ENCODE data around the gene TPM1. TPM values are rescaled to one million over a fixed set of nuclear protein-coding genes. Genes with fewer than 3 reads are reported as not detected.
A peak's percentile ranks its signal among the peaks of the same experiment; 100 is the strongest.

The TPM1 gene
- total and polyA plus RNA-seq, 4 donors, result 64.7 to 101 (median 71.5) TPM

- no peak overlapping the region for H3K4me3 ChIP-seq (ENCODE audit: low read depth in 1 of 3, low read length in 3 of 3)
- H3K27me3 ChIP-seq (ENCODE audit: control insufficient read depth in 4 of 4, insufficient read depth in 4 of 4, low read length in 3 of 4), result no peaks in the 10 kb centered on the region
- DNase-seq (ENCODE audit: low spot score), result no peak
- H3K36me3 ChIP-seq (ENCODE audit: control insufficient read depth in 4 of 4, insufficient read depth in 3 of 4, low read depth in 1 of 4, low read length in 3 of 4), result peaks cover 1 to 26% (median 19%) of the 10 kb centered on the region in 4 donors
- H3K27ac ChIP-seq (ENCODE audit: low read depth in 1 of 2, low read length in 2 of 2), result peak overlapping the region; percentile 69 to 83
- peak in 1 of 2 donors; percentile 32 for TF ChIP-seq HNF4A (conservative IDR thresholded peaks at IDR 0.05)
- TF ChIP-seq RXRA (IDR thresholded peaks at IDR 0.05), result peak in 1 of 2 donors; percentile 18
- peak; percentile 6 for TF ChIP-seq HNF4G (IDR thresholded peaks at IDR 0.05)
- TF ChIP-seq EGR1 (IDR thresholded peaks at IDR 0.05; ENCODE audit: low read depth in 2 of 2), result no peak
- TF ChIP-seq, protein P1, sequence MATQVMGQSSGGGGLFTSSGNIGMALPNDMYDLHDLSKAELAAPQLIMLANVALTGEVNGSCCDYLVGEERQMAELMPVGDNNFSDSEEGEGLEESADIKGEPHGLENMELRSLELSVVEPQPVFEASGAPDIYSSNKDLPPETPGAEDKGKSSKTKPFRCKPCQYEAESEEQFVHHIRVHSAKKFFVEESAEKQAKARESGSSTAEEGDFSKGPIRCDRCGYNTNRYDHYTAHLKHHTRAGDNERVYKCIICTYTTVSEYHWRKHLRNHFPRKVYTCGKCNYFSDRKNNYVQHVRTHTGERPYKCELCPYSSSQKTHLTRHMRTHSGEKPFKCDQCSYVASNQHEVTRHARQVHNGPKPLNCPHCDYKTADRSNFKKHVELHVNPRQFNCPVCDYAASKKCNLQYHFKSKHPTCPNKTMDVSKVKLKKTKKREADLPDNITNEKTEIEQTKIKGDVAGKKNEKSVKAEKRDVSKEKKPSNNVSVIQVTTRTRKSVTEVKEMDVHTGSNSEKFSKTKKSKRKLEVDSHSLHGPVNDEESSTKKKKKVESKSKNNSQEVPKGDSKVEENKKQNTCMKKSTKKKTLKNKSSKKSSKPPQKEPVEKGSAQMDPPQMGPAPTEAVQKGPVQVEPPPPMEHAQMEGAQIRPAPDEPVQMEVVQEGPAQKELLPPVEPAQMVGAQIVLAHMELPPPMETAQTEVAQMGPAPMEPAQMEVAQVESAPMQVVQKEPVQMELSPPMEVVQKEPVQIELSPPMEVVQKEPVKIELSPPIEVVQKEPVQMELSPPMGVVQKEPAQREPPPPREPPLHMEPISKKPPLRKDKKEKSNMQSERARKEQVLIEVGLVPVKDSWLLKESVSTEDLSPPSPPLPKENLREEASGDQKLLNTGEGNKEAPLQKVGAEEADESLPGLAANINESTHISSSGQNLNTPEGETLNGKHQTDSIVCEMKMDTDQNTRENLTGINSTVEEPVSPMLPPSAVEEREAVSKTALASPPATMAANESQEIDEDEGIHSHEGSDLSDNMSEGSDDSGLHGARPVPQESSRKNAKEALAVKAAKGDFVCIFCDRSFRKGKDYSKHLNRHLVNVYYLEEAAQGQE (IDR thresholded peaks at IDR 0.05), result no peak
- TF ChIP-seq FOXA2 (IDR thresholded peaks at IDR 0.05), result peak; percentile 40
- peak; percentile 43 for TF ChIP-seq SP1 (IDR thresholded peaks at IDR 0.05)
- no peak for TF ChIP-seq NR2F2 (IDR thresholded peaks at IDR 0.05)
- peak; percentile 8 for TF ChIP-seq YY1 (IDR thresholded peaks at IDR 0.05)
- TF ChIP-seq FOXA1 (IDR thresholded peaks at IDR 0.05), result no peak
- peaks cover 21 to 55% (median 40%) of the 10 kb centered on the region in 4 donors for H3K4me1 ChIP-seq (ENCODE audit: control insufficient read depth in 4 of 4, insufficient read depth in 4 of 4, low read length in 3 of 4)
- no peaks in the 10 kb centered on the region for H3K9me3 ChIP-seq (ENCODE audit: control insufficient read depth in 4 of 4, low read length in 3 of 4)
- WGBS, result 18% methylated on average over 1 of the region's 1 CpG
- no peak overlapping the region for H3K9ac ChIP-seq (ENCODE audit: low read depth in 1 of 2, low read length in 2 of 2)
Measured at GRCh38 chr15:63054985-63055384, 12.4 kb downstream of the TPM1 start.

DNA sequence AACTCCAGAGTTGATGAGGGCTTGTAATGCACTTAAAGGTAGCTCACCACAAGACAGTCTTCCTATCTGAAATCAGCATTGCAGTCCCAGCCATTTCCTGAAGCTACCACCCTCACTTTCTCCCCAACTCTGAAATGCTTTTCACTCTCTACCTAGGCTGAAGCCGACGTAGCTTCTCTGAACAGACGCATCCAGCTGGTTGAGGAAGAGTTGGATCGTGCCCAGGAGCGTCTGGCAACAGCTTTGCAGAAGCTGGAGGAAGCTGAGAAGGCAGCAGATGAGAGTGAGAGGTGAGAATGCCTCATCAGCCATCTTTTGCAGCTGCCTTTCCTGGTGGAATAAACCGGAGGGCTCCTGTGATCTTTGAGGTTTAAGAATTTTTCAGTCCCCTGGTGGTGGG, 14.3 kb downstream of the TPM1 start:
- H3K9ac ChIP-seq (ENCODE audit: low read depth in 1 of 2, low read length in 2 of 2), result no peak overlapping the region
- H3K27ac ChIP-seq (ENCODE audit: low read depth in 1 of 2, low read length in 2 of 2), result no peak overlapping the region
- no peak for DNase-seq (ENCODE audit: low spot score)
- peaks cover 10 to 43% (median 37%) of the 10 kb centered on the region in 4 donors for H3K36me3 ChIP-seq (ENCODE audit: control insufficient read depth in 4 of 4, insufficient read depth in 3 of 4, low read depth in 1 of 4, low read length in 3 of 4)
- WGBS, result 75% methylated on average over 6 of the region's 6 CpGs
- no peaks in the 10 kb centered on the region for H3K27me3 ChIP-seq (ENCODE audit: control insufficient read depth in 4 of 4, insufficient read depth in 4 of 4, low read length in 3 of 4)
- H3K9me3 ChIP-seq (ENCODE audit: control insufficient read depth in 4 of 4, low read length in 3 of 4), result no peaks in the 10 kb centered on the region
- H3K4me1 ChIP-seq (ENCODE audit: control insufficient read depth in 4 of 4, insufficient read depth in 4 of 4, low read length in 3 of 4), result peaks cover 13 to 39% (median 25%) of the 10 kb centered on the region in 4 donors
- no peak overlapping the region for H3K4me3 ChIP-seq (ENCODE audit: low read depth in 1 of 3, low read length in 3 of 3)
- TF ChIP-seq, protein P2, sequence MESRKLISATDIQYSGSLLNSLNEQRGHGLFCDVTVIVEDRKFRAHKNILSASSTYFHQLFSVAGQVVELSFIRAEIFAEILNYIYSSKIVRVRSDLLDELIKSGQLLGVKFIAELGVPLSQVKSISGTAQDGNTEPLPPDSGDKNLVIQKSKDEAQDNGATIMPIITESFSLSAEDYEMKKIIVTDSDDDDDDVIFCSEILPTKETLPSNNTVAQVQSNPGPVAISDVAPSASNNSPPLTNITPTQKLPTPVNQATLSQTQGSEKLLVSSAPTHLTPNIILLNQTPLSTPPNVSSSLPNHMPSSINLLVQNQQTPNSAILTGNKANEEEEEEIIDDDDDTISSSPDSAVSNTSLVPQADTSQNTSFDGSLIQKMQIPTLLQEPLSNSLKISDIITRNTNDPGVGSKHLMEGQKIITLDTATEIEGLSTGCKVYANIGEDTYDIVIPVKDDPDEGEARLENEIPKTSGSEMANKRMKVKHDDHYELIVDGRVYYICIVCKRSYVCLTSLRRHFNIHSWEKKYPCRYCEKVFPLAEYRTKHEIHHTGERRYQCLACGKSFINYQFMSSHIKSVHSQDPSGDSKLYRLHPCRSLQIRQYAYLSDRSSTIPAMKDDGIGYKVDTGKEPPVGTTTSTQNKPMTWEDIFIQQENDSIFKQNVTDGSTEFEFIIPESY (IDR thresholded peaks at IDR 0.05), result no peak
- TF ChIP-seq ATF3 (IDR thresholded peaks at IDR 0.05), result no peak
- TF ChIP-seq RXRA (IDR thresholded peaks at IDR 0.05), result no peak
- TF ChIP-seq HNF4G (IDR thresholded peaks at IDR 0.05), result no peak
- TF ChIP-seq, protein P1 (IDR thresholded peaks at IDR 0.05), result no peak
- TF ChIP-seq, protein P3, sequence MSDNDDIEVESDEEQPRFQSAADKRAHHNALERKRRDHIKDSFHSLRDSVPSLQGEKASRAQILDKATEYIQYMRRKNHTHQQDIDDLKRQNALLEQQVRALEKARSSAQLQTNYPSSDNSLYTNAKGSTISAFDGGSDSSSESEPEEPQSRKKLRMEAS (IDR thresholded peaks at IDR 0.05), result no peak
- TF ChIP-seq EGR1 (IDR thresholded peaks at IDR 0.05; ENCODE audit: low read depth in 2 of 2), result no peak
- no peak for TF ChIP-seq RAD21 (IDR thresholded peaks at IDR 0.05)
- no peak for TF ChIP-seq GABPA (IDR thresholded peaks at IDR 0.05 in 1 of 2, conservative IDR thresholded peaks at IDR 0.05 in 1 of 2)
- TF ChIP-seq FOXA2 (IDR thresholded peaks at IDR 0.05), result no peak
- TF ChIP-seq, protein P4, sequence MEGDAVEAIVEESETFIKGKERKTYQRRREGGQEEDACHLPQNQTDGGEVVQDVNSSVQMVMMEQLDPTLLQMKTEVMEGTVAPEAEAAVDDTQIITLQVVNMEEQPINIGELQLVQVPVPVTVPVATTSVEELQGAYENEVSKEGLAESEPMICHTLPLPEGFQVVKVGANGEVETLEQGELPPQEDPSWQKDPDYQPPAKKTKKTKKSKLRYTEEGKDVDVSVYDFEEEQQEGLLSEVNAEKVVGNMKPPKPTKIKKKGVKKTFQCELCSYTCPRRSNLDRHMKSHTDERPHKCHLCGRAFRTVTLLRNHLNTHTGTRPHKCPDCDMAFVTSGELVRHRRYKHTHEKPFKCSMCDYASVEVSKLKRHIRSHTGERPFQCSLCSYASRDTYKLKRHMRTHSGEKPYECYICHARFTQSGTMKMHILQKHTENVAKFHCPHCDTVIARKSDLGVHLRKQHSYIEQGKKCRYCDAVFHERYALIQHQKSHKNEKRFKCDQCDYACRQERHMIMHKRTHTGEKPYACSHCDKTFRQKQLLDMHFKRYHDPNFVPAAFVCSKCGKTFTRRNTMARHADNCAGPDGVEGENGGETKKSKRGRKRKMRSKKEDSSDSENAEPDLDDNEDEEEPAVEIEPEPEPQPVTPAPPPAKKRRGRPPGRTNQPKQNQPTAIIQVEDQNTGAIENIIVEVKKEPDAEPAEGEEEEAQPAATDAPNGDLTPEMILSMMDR (IDR thresholded peaks at IDR 0.05; ENCODE audit: low read depth, low read length, missing input control), result no peak
- no peak for TF ChIP-seq YY1 (IDR thresholded peaks at IDR 0.05)
- TF ChIP-seq JUND (IDR thresholded peaks at IDR 0.05), result no peak
- no peak for TF ChIP-seq FOXA1 (IDR thresholded peaks at IDR 0.05)
- no peak for TF ChIP-seq SP1 (IDR thresholded peaks at IDR 0.05)
- TF ChIP-seq NR2F2 (IDR thresholded peaks at IDR 0.05), result no peak
- no peak for TF ChIP-seq HNF4A (conservative IDR thresholded peaks at IDR 0.05)

All from liver (tissue), 9 donors.